Measurements from ENCODE around the gene SND1.

DNA sequence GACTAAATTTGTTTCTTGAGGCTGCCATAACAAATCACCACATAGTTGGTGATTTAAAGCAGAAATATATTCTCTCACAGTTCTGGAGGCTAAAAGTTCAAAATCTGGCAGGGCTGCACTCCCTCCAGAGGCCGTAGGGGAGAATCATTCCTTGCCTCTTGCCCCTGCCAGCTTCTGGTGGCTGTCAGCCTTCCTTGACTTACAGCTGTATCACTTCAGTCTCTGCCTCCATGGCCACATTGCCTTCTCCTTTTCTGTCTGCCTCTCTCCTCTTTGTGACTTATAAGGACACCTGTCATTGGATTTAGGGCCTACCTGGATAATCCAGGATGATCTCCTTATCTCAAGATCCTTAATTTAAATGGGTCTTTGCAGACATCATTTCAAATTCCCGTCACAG, 385.1 kb downstream of the SND1 start:
- TF ChIP-seq POLR2A (IDR thresholded peaks at IDR 0.05) = no peak
- TF ChIP-seq, protein P1, sequence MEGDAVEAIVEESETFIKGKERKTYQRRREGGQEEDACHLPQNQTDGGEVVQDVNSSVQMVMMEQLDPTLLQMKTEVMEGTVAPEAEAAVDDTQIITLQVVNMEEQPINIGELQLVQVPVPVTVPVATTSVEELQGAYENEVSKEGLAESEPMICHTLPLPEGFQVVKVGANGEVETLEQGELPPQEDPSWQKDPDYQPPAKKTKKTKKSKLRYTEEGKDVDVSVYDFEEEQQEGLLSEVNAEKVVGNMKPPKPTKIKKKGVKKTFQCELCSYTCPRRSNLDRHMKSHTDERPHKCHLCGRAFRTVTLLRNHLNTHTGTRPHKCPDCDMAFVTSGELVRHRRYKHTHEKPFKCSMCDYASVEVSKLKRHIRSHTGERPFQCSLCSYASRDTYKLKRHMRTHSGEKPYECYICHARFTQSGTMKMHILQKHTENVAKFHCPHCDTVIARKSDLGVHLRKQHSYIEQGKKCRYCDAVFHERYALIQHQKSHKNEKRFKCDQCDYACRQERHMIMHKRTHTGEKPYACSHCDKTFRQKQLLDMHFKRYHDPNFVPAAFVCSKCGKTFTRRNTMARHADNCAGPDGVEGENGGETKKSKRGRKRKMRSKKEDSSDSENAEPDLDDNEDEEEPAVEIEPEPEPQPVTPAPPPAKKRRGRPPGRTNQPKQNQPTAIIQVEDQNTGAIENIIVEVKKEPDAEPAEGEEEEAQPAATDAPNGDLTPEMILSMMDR (IDR thresholded peaks at IDR 0.05) = no peak

Measured in right lobe of liver (tissue), 4 donors.